Measurements from ENCODE around the gene EXOSC9.

The EXOSC9 gene

DNA sequence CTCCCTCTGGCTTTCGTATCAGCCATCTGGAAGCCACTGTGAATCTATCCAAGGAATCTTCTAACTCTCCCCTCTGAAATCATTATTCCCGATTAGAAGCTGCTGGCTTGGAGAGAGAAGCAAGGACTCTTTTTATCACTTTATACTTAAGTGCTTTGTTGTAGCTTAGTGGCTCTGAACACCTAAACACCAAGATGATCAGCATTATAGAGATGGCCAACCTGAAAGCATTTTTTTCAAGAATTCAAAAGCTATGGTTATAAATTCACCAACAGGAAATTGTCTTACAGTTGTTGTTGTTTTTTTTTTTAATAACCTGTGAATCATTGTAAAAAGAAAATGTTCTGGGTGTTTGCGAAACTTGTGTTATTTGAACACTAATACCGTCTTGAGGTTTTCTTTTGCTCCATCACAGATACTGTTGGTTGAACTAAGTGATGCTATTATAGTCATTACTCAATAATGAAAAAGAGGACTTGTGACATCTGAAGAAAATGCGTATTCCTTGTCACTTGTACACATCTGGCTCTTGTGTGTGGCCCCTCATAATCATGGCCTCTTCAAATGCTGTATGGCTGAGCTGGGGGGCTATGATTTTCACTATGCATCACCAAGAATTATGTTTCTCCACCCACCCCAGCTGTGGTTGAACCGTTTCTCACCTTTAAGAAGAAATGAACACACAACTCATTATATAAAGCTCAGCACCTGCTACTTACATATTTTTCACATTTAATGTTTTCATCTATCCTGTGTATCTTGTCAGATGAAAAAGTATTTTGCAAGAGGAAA lies 24.3 kb upstream of the EXOSC9 start:
- no peak overlapping the region for H2BK15ac ChIP-seq (ENCODE audit: low read depth, poor library complexity, severe bottlenecking)
- no peaks in the 10 kb centered on the region for H3K4me1 ChIP-seq (ENCODE audit: control insufficient read depth, insufficient read depth, low read depth, low read length)
- H3K4ac ChIP-seq (ENCODE audit: low read depth in 1 of 2, low read length in 2 of 2): no peak overlapping the region
- H4K91ac ChIP-seq (ENCODE audit: low read length): no peak overlapping the region
- no peak overlapping the region for H4K8ac ChIP-seq (ENCODE audit: low read length)
- H3K23ac ChIP-seq (ENCODE audit: low read length in 2 of 2): no peak overlapping the region
- no peaks in the 10 kb centered on the region for H3K27me3 ChIP-seq (ENCODE audit: control insufficient read depth in 1 of 2, insufficient read depth in 1 of 2, low read length in 2 of 2)
- no peak overlapping the region for H3K9ac ChIP-seq (ENCODE audit: low read length)
- no peak overlapping the region for H3K27ac ChIP-seq (ENCODE audit: low read length, poor library complexity, severe bottlenecking)
- H3K4me3 ChIP-seq (ENCODE audit: insufficient read depth in 1 of 2, low read depth in 1 of 2, low read length in 2 of 2): no peak overlapping the region
- no peak overlapping the region for H3K14ac ChIP-seq (ENCODE audit: low read length in 2 of 2)
- H3K4me2 ChIP-seq (ENCODE audit: low read length, poor library complexity, severe bottlenecking): no peak overlapping the region
- no peak overlapping the region for H2BK120ac ChIP-seq (ENCODE audit: low read depth, low read length)
- no peak overlapping the region for H2AK5ac ChIP-seq (ENCODE audit: low read length, severe bottlenecking)
- H2BK12ac ChIP-seq (ENCODE audit: low read length in 2 of 2): no peak overlapping the region
- H3K9me3 ChIP-seq (ENCODE audit: control insufficient read depth, low read length): no peaks in the 10 kb centered on the region
- H2BK5ac ChIP-seq (ENCODE audit: low read depth, low read length, poor library complexity, severe bottlenecking): no peak overlapping the region
- WGBS: 86% methylated on average over 5 of the region's 6 CpGs
- no peak overlapping the region for H3K18ac ChIP-seq (ENCODE audit: low read depth in 1 of 2, low read length in 2 of 2)
- DNase-seq: no peak
- H3K79me1 ChIP-seq (replicated peaks; ENCODE audit: low read length, poor library complexity, severe bottlenecking): no peaks in the 10 kb centered on the region
- no peaks in the 10 kb centered on the region for H3K36me3 ChIP-seq (ENCODE audit: control insufficient read depth in 1 of 2, insufficient read depth in 2 of 2, low read depth in 1 of 2, low read length in 2 of 2)
- H2AFZ ChIP-seq (ENCODE audit: low read depth, low read length): no peak overlapping the region

GRCh38 chr4:121777625-121778024 lies 23.5 kb upstream of the EXOSC9 start:
- Histone ChIP-seq H2AK5ac (ENCODE audit: low read length, severe bottlenecking) (no peak overlapping the region), H2AFZ (ENCODE audit: low read depth, low read length) (no peak overlapping the region), H2BK15ac (ENCODE audit: low read depth, poor library complexity, severe bottlenecking) (no peak overlapping the region), H3K18ac (ENCODE audit: low read depth in 1 of 2, low read length in 2 of 2) (no peak overlapping the region), H3K9me3 (ENCODE audit: control insufficient read depth, low read length) (no peaks in the 10 kb centered on the region), H3K9ac (ENCODE audit: low read length) (no peak overlapping the region), H3K79me1 (replicated peaks; ENCODE audit: low read length, poor library complexity, severe bottlenecking) (no peaks in the 10 kb centered on the region), H3K23ac (ENCODE audit: low read length in 2 of 2) (no peak overlapping the region), H3K36me3 (ENCODE audit: control insufficient read depth in 1 of 2, insufficient read depth in 2 of 2, low read depth in 1 of 2, low read length in 2 of 2) (no peaks in the 10 kb centered on the region), H2BK120ac (ENCODE audit: low read depth, low read length) (no peak overlapping the region), H4K8ac (ENCODE audit: low read length) (no peak overlapping the region), H4K91ac (ENCODE audit: low read length) (no peak overlapping the region), H3K27ac (ENCODE audit: low read length, poor library complexity, severe bottlenecking) (no peak overlapping the region), H3K4me2 (ENCODE audit: low read length, poor library complexity, severe bottlenecking) (no peak overlapping the region), H3K14ac (ENCODE audit: low read length in 2 of 2) (no peak overlapping the region), H3K4me3 (ENCODE audit: insufficient read depth in 1 of 2, low read depth in 1 of 2, low read length in 2 of 2) (no peak overlapping the region), H3K27me3 (ENCODE audit: control insufficient read depth in 1 of 2, insufficient read depth in 1 of 2, low read length in 2 of 2) (no peaks in the 10 kb centered on the region), H3K4me1 (ENCODE audit: control insufficient read depth, insufficient read depth, low read depth, low read length) (no peaks in the 10 kb centered on the region), H3K4ac (ENCODE audit: low read depth in 1 of 2, low read length in 2 of 2) (no peak overlapping the region), H2BK5ac (ENCODE audit: low read depth, low read length, poor library complexity, severe bottlenecking) (no peak overlapping the region), H2BK12ac (ENCODE audit: low read length in 2 of 2) (no peak overlapping the region)
- no peak for DNase-seq
- whole genome bisulfite sequencing: 53% methylated on average over 1 of the region's 3 CpGs

DNA sequence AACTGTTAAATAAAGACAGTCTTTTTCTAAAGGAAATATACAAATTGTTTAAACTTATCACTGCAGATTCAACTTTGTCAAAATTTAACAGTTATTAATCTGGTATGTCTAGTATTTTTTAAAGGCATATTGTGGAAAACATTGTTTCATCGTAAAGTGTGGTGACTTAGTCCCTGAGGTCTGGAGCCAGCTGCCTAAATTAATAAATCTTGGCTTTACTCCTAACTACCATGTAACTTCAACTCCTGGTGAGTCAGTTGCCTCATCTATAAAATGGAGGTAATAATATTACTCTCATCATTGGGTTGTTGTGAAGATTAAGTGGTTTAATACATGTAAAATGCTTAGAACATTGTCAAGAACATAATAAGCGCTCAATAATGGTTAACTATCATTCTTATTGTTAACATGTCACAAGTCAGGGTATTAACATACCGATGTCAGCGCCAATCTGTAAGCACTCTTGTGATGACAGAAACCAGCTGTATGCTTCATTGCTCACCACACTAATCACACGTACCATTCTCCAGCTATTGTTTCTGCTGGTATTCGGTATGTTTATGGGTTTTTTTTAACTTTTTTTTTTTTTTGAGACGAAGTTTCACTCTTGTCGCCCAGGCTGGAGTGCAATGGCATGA lies 22.0 kb upstream of the EXOSC9 start:
- Histone ChIP-seq H3K9ac (ENCODE audit: low read length) (no peak overlapping the region), H2BK5ac (ENCODE audit: low read depth, low read length, poor library complexity, severe bottlenecking) (no peak overlapping the region), H3K9me3 (ENCODE audit: control insufficient read depth, low read length) (peaks cover 2% of the 10 kb centered on the region), H2AFZ (ENCODE audit: low read depth, low read length) (no peak overlapping the region), H3K79me1 (replicated peaks; ENCODE audit: low read length, poor library complexity, severe bottlenecking) (no peaks in the 10 kb centered on the region), H3K4me2 (ENCODE audit: low read length, poor library complexity, severe bottlenecking) (no peak overlapping the region), H3K4me3 (ENCODE audit: insufficient read depth in 1 of 2, low read depth in 1 of 2, low read length in 2 of 2) (no peak overlapping the region), H2BK120ac (ENCODE audit: low read depth, low read length) (no peak overlapping the region), H3K18ac (ENCODE audit: low read depth in 1 of 2, low read length in 2 of 2) (no peak overlapping the region), H3K23ac (ENCODE audit: low read length in 2 of 2) (no peak overlapping the region), H2BK15ac (ENCODE audit: low read depth, poor library complexity, severe bottlenecking) (no peak overlapping the region), H3K27ac (ENCODE audit: low read length, poor library complexity, severe bottlenecking) (no peak overlapping the region), H3K27me3 (ENCODE audit: control insufficient read depth in 1 of 2, insufficient read depth in 1 of 2, low read length in 2 of 2) (no peaks in the 10 kb centered on the region), H3K36me3 (ENCODE audit: control insufficient read depth in 1 of 2, insufficient read depth in 2 of 2, low read depth in 1 of 2, low read length in 2 of 2) (no peaks in the 10 kb centered on the region), H4K91ac (ENCODE audit: low read length) (no peak overlapping the region), H3K14ac (ENCODE audit: low read length in 2 of 2) (no peak overlapping the region), H3K4ac (ENCODE audit: low read depth in 1 of 2, low read length in 2 of 2) (no peak overlapping the region), H4K8ac (ENCODE audit: low read length) (no peak overlapping the region), H3K4me1 (ENCODE audit: control insufficient read depth, insufficient read depth, low read depth, low read length) (no peaks in the 10 kb centered on the region), H2AK5ac (ENCODE audit: low read length, severe bottlenecking) (no peak overlapping the region), H2BK12ac (ENCODE audit: low read length in 2 of 2) (no peak overlapping the region)
- 83% methylated on average over 5 of the region's 8 CpGs for WGBS
- DNase-seq: no peak

GRCh38 chr4:121783210-121783609 lies 17.9 kb upstream of the EXOSC9 start:
- Histone ChIP-seq H2BK5ac (ENCODE audit: low read depth, low read length, poor library complexity, severe bottlenecking) (no peak overlapping the region), H2BK120ac (ENCODE audit: low read depth, low read length) (no peak overlapping the region), H3K18ac (ENCODE audit: low read depth in 1 of 2, low read length in 2 of 2) (no peak overlapping the region), H3K36me3 (ENCODE audit: control insufficient read depth in 1 of 2, insufficient read depth in 2 of 2, low read depth in 1 of 2, low read length in 2 of 2) (no peaks in the 10 kb centered on the region), H3K4ac (ENCODE audit: low read depth in 1 of 2, low read length in 2 of 2) (no peak overlapping the region), H2BK12ac (ENCODE audit: low read length in 2 of 2) (no peak overlapping the region), H4K8ac (ENCODE audit: low read length) (no peak overlapping the region), H3K27me3 (ENCODE audit: control insufficient read depth in 1 of 2, insufficient read depth in 1 of 2, low read length in 2 of 2) (no peaks in the 10 kb centered on the region), H3K9me3 (ENCODE audit: control insufficient read depth, low read length) (peaks cover 4% of the 10 kb centered on the region), H3K4me3 (ENCODE audit: insufficient read depth in 1 of 2, low read depth in 1 of 2, low read length in 2 of 2) (no peak overlapping the region), H3K9ac (ENCODE audit: low read length) (no peak overlapping the region), H3K27ac (ENCODE audit: low read length, poor library complexity, severe bottlenecking) (no peak overlapping the region), H4K91ac (ENCODE audit: low read length) (no peak overlapping the region), H3K4me2 (ENCODE audit: low read length, poor library complexity, severe bottlenecking) (no peak overlapping the region), H3K4me1 (ENCODE audit: control insufficient read depth, insufficient read depth, low read depth, low read length) (peaks cover 6% of the 10 kb centered on the region), H2AFZ (ENCODE audit: low read depth, low read length) (no peak overlapping the region), H3K79me1 (replicated peaks; ENCODE audit: low read length, poor library complexity, severe bottlenecking) (no peaks in the 10 kb centered on the region), H2AK5ac (ENCODE audit: low read length, severe bottlenecking) (no peak overlapping the region), H3K14ac (ENCODE audit: low read length in 2 of 2) (no peak overlapping the region), H2BK15ac (ENCODE audit: low read depth, poor library complexity, severe bottlenecking) (no peak overlapping the region), H3K23ac (ENCODE audit: low read length in 2 of 2) (no peak overlapping the region)
- DNase-seq: no peak
- WGBS: no CpG with 5 or more reads among the region's 1 CpG
